H9 (cell line): Measurements from ENCODE around the gene KRT32. TPM values are rescaled to one million over a fixed set of nuclear protein-coding genes. Genes with fewer than 3 reads are reported as not detected.

Source experiments
- DNase-seq: peaks from one replicate; pipeline ENCODE4 v3.0.0-alpha.2; 2017
- H2AFZ ChIP-seq: one replicate; pipeline ENCODE4 v1.6.1; 2013; ENCODE audit warnings: mild to moderate bottlenecking, low read length, control low read depth, moderate library complexity
- H2AK5ac ChIP-seq: 2 replicates; pipeline ENCODE4 v1.6.1; 2013; ENCODE audit warnings: low read length, control low read depth, mixed read lengths; ENCODE audit not compliant: insufficient read length
- H2BK120ac ChIP-seq: one replicate; pipeline ENCODE4 v1.6.1; 2013; ENCODE audit warnings: low read depth, mild to moderate bottlenecking, low read length, control low read depth, inconsistent platforms; ENCODE audit not compliant: poor library complexity, severe bottlenecking
- H2BK12ac ChIP-seq: 2 replicates; pipeline ENCODE4 v1.6.1; 2013; ENCODE audit warnings: low read length, control low read depth, mixed read lengths, low read depth; ENCODE audit not compliant: insufficient read length
- H2BK15ac ChIP-seq: 2 replicates; pipeline ENCODE4 v1.6.1; 2013; ENCODE audit warnings: low read depth, low read length, control low read depth
- H2BK20ac ChIP-seq: one replicate; pipeline ENCODE4 v1.6.1; 2013; ENCODE audit warnings: low read depth, mild to moderate bottlenecking, low read length, control low read depth, inconsistent platforms; ENCODE audit not compliant: poor library complexity, severe bottlenecking
- H2BK5ac ChIP-seq: 2 replicates; pipeline ENCODE4 v1.6.1; 2013; ENCODE audit warnings: low read length, control low read depth, mixed read lengths; ENCODE audit not compliant: insufficient read length
- H3K14ac ChIP-seq: 2 replicates; pipeline ENCODE4 v1.6.1; 2013; ENCODE audit warnings: low read length, control low read depth; ENCODE audit not compliant: insufficient read depth
- H3K18ac ChIP-seq: 2 replicates; pipeline ENCODE4 v1.6.1; 2013; ENCODE audit warnings: low read depth, mild to moderate bottlenecking, mixed read lengths, low read length, control low read depth; ENCODE audit not compliant: insufficient read length
- H3K23ac ChIP-seq: 2 replicates; pipeline ENCODE4 v1.6.1; 2013; ENCODE audit warnings: low read length, control low read depth, mixed read lengths, low read depth; ENCODE audit not compliant: insufficient read length
- H3K23me2 ChIP-seq: 2 replicates; pipeline ENCODE4 v1.6.1; 2013; ENCODE audit warnings: low read depth, mild to moderate bottlenecking, mixed read lengths, low read length, control low read depth; ENCODE audit not compliant: insufficient read length, poor library complexity, severe bottlenecking
- H3K27ac ChIP-seq: 2 replicates; pipeline ENCODE4 v1.5.1; 2013; ENCODE audit warnings: low read length, control low read depth, mixed read lengths, low read depth; ENCODE audit not compliant: insufficient read length
- H3K27me3 ChIP-seq: 2 replicates; pipeline ENCODE4 v1.6.1; 2013; ENCODE audit warnings: low read length, control low read depth, inconsistent platforms; ENCODE audit not compliant: insufficient read depth
- H3K4ac ChIP-seq: 2 replicates; pipeline ENCODE4 v1.6.1; 2013; ENCODE audit warnings: low read depth, mild to moderate bottlenecking, control low read depth, inconsistent platforms, low read length, moderate library complexity
- H3K4me1 ChIP-seq: 2 replicates; pipeline ENCODE4 v1.6.1; 2013; ENCODE audit warnings: low read length, control low read depth, inconsistent platforms; ENCODE audit not compliant: insufficient read depth
- H3K4me2 ChIP-seq: 2 replicates; pipeline ENCODE4 v1.6.1; 2013; ENCODE audit warnings: low read length, control low read depth, mixed read lengths; ENCODE audit not compliant: insufficient read length, insufficient read depth
- H3K56ac ChIP-seq: 2 replicates; pipeline ENCODE4 v1.6.1; 2013; ENCODE audit warnings: low read depth, mild to moderate bottlenecking, mixed read lengths, low read length, control low read depth; ENCODE audit not compliant: insufficient read length
- H3K79me1 ChIP-seq: 2 replicates; pipeline ENCODE4 v1.6.1; 2013; ENCODE audit warnings: low read depth, mild to moderate bottlenecking, moderate library complexity, low read length, control low read depth, inconsistent platforms; ENCODE audit not compliant: insufficient read depth, poor library complexity, severe bottlenecking
- H3K79me2 ChIP-seq: 2 replicates; pipeline ENCODE4 v1.6.1; 2013; ENCODE audit warnings: low read length, control low read depth, inconsistent platforms; ENCODE audit not compliant: insufficient read depth
- H3K9ac ChIP-seq: 2 replicates; pipeline ENCODE4 v1.6.1; 2013; ENCODE audit warnings: low read length, control low read depth, mixed read lengths; ENCODE audit not compliant: insufficient read length; ENCODE audit errors: extremely low read depth
- H3K9me3 ChIP-seq: one replicate; pipeline ENCODE4 v1.6.1; 2013; ENCODE audit warnings: low read depth, low read length, inconsistent platforms; ENCODE audit not compliant: control insufficient read depth
- H3T11ph ChIP-seq: one replicate; pipeline ENCODE4 v1.6.1; 2013; ENCODE audit warnings: mild to moderate bottlenecking, low read length, control low read depth, inconsistent platforms
- H4K20me1 ChIP-seq: one replicate; pipeline ENCODE4 v1.6.1; 2013; ENCODE audit not compliant: control insufficient read depth, insufficient read length, insufficient read depth
- H4K5ac ChIP-seq: 2 replicates; pipeline ENCODE4 v1.6.1; 2013; ENCODE audit warnings: low read depth, mild to moderate bottlenecking, mixed read lengths, low read length, control low read depth; ENCODE audit not compliant: insufficient read length
- H4K8ac ChIP-seq: replicated peaks from 2 replicates; pipeline ENCODE4 v1.6.1; 2013; ENCODE audit warnings: low read length, control low read depth, mixed read lengths, low read depth; ENCODE audit not compliant: insufficient read length
- H4K91ac ChIP-seq: 2 replicates; pipeline ENCODE4 v1.6.1; 2013; ENCODE audit warnings: low read depth, mild to moderate bottlenecking, moderate library complexity, mixed read lengths, low read length, control low read depth; ENCODE audit not compliant: insufficient read length
- H3K27ac Mint-ChIP-seq, 3 experiments: 2 replicates in 2 of 3; 3 replicates in 1 of 3; pipeline ENCODE4 v1.8.0; 2020 to 2021; ENCODE audit warnings: mixed read lengths in 3 of 3, mild to moderate bottlenecking in 1 of 3, moderate library complexity in 1 of 3
- H3K27me3 Mint-ChIP-seq: 2 replicates; pipeline ENCODE4 v1.8.0; 2021; ENCODE audit warnings: low read depth, mild to moderate bottlenecking, moderate library complexity, mixed read lengths
- H3K36me3 Mint-ChIP-seq, 3 experiments: 2 replicates in 2 of 3; 3 replicates in 1 of 3; pipeline ENCODE4 v1.8.0; 2020 to 2021; ENCODE audit warnings: low read depth in 3 of 3, mixed read lengths in 3 of 3; ENCODE audit not compliant: insufficient read depth in 1 of 3
- H3K4me1 Mint-ChIP-seq, 2 experiments: 2 replicates each; pipeline ENCODE4 v1.8.0; 2020; ENCODE audit warnings: mixed read lengths in 2 of 2
- H3K4me3 Mint-ChIP-seq, 2 experiments: 2 replicates in 1 of 2; 3 replicates in 1 of 2; pipeline ENCODE4 v1.8.0; 2020 to 2021; ENCODE audit warnings: mild to moderate bottlenecking in 2 of 2, mixed read lengths in 2 of 2, moderate library complexity in 1 of 2
- H3K9me3 Mint-ChIP-seq, 2 experiments: 2 replicates in 1 of 2; 3 replicates in 1 of 2; pipeline ENCODE4 v1.8.0; 2020; ENCODE audit warnings: mild to moderate bottlenecking in 2 of 2, mixed read lengths in 2 of 2, moderate library complexity in 1 of 2
- CTCF ChIP-seq: fragments of 200-600 bp; sonication (generic); conservative IDR thresholded peaks from 3 replicates; pipeline ENCODE4 v1.8.0; 2021; ENCODE audit warnings: antibody characterized with exemption, mild to moderate bottlenecking
- WGBS: extraction: QIAGEN DNeasy Blood & Tissue Kit; methylation state at CpG from one replicate; pipeline ENCODE4 v1.1.7; 2013; ENCODE audit warnings: missing lambda C conversion rate, low lambda C conversion rate, mixed read lengths; ENCODE audit not compliant: insufficient read length; ENCODE audit errors: extremely low coverage; 5-methylcytosine and 5-hydroxymethylcytosine counted together
- total RNA-seq: library from RNA; stranded (reverse); gene quantifications from 2 replicates; pipeline ENCODE4 v1.2.1, GENCODE V29; 2021

KRT32 gene
- total RNA-seq, 1 experiment from 2014 or later: not detected

- Histone ChIP-seq H2AK5ac (no peak overlapping the region), H2BK15ac (no peak overlapping the region), H4K5ac (no peak overlapping the region), H2AFZ (no peak overlapping the region), H3K79me1 (no peaks in the 10 kb centered on the region), H4K91ac (no peak overlapping the region), H3K9ac (no peak overlapping the region), H2BK12ac (no peak overlapping the region), H3T11ph (no peak overlapping the region), H3K9me3 (no peaks in the 10 kb centered on the region), H4K8ac (no peak overlapping the region), H3K4me2 (no peak overlapping the region), H3K27ac (no peak overlapping the region), H2BK20ac (no peak overlapping the region), H3K23ac (no peak overlapping the region), H3K4ac (no peak overlapping the region), H3K18ac (no peak overlapping the region), H3K27me3 (no peaks in the 10 kb centered on the region), H3K23me2 (no peaks in the 10 kb centered on the region), H3K79me2 (no peaks in the 10 kb centered on the region), H4K20me1 (no peaks in the 10 kb centered on the region), H3K56ac (no peak overlapping the region), H2BK5ac (no peak overlapping the region), H3K14ac (no peak overlapping the region), H3K4me1 (no peaks in the 10 kb centered on the region), H2BK120ac (no peak overlapping the region)
- Mint-ChIP-seq H3K27me3 (peaks cover 11% of the 10 kb centered on the region), H3K4me3 (no peak overlapping the region), H3K36me3 (no peaks in the 10 kb centered on the region), H3K4me1 (peaks cover 8% of the 10 kb centered on the region in 2 experiments; a peak in 3 of 4 replicates), H3K27ac (no peak overlapping the region), H3K9me3 (no peaks in the 10 kb centered on the region)
- whole genome bisulfite sequencing: no CpG with 5 or more reads among the region's 4 CpGs
- TF ChIP-seq CTCF: no peak
- DNase-seq: no peak
These were observed 47.1 kb downstream of the KRT32 start for GRCh38 chr17:41420134-41420533.
